Esophagus muscularis mucosa (tissue), 3 donors: ENCODE results near the gene KIF3B.

ENCODE experiments used
- POLR2A ChIP-seq: fragments of 450-650 bp; IDR thresholded peaks from one replicate; pipeline ENCODE4 v1.6.1; 2017; ENCODE audit warnings: antibody characterized with exemption, moderate library complexity, mild to moderate bottlenecking, low read depth
- TF ChIP-seq, protein P1 (sequence below), 3 experiments: fragments of 200-600 bp in 2 of 3; fragments of 450-650 bp in 1 of 3; sonication (generic) in 2 of 3; IDR thresholded peaks; one replicate each; pipeline ENCODE4 v1.5.1; 2017 to 2019; ENCODE audit warnings: antibody characterized with exemption in 3 of 3, mild to moderate bottlenecking in 2 of 3, moderate library complexity in 1 of 3

DNA sequence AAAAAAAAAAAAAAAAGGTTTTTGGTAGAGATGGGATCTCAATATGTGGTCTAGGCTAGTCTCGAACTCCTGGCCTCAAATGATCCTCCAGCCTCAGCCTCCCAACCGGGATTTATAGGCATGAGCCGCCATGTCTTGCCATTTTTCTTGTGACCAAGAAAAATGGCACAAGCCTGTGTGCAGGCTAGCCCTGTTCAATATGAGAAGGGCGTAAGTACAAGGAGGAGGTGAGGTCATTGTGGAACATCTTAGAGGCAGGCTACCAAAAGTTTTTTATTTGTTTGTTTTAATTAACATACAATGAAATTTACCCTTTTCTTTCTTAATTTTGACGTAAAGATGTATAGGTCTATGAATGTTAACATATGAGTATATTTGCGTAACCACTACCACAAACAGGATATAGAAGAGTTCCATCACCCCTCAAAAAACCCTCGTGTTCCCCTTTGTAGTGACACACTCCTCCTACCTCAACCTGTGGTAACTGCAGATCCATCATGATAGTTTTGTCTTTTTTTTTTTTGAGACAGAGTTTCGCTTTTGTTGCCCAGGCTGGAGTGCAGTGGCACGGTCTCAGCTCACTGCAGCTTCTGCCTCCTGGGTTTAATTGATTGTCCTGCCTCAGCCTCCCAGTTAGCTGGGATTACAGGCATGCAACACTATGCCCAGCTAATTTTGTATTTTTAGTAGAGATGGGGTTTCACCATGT lies 28.3 kb upstream of the KIF3B start:
- TF ChIP-seq, protein P1, sequence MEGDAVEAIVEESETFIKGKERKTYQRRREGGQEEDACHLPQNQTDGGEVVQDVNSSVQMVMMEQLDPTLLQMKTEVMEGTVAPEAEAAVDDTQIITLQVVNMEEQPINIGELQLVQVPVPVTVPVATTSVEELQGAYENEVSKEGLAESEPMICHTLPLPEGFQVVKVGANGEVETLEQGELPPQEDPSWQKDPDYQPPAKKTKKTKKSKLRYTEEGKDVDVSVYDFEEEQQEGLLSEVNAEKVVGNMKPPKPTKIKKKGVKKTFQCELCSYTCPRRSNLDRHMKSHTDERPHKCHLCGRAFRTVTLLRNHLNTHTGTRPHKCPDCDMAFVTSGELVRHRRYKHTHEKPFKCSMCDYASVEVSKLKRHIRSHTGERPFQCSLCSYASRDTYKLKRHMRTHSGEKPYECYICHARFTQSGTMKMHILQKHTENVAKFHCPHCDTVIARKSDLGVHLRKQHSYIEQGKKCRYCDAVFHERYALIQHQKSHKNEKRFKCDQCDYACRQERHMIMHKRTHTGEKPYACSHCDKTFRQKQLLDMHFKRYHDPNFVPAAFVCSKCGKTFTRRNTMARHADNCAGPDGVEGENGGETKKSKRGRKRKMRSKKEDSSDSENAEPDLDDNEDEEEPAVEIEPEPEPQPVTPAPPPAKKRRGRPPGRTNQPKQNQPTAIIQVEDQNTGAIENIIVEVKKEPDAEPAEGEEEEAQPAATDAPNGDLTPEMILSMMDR (IDR thresholded peaks at IDR 0.05), result no peak
- no peak for TF ChIP-seq POLR2A
